ENCODE measurements around the gene CYP3A4. TPM values are rescaled to one million over a fixed set of nuclear protein-coding genes. Genes with fewer than 3 reads are reported as not detected.

Gene CYP3A4
- total RNA-seq, result 1 to 10 TPM in 1 of 4 donors, under 1 TPM in 1, not detected in 2; 0.22 to 1.5 TPM

- no peaks in the 10 kb centered on the region for H3K27me3 ChIP-seq
- no peak for DNase-seq (ENCODE audit: low spot score in 2 of 2)
- no peak for TF ChIP-seq CTCF (IDR thresholded peaks at IDR 0.05)
- TF ChIP-seq EP300 (IDR thresholded peaks at IDR 0.05), result no peak
- TF ChIP-seq POLR2A (IDR thresholded peaks at IDR 0.05), result no peak
- H3K9me3 ChIP-seq, result no peaks in the 10 kb centered on the region
- no peaks in the 10 kb centered on the region for H3K4me1 ChIP-seq
- no peaks in the 10 kb centered on the region for H3K36me3 ChIP-seq
- no peak within 1 kb of the TSS for H3K27ac ChIP-seq
- H3K4me3 ChIP-seq, result no peak within 1 kb of the TSS
These were observed at the start of gene CYP3A4 for GRCh38 chr7:99784007-99784406. CYP3A4 (minus strand) TSS chr7:99784184; CDS start chr7:99784081, 103 bp downstream.

- H3K9me3 ChIP-seq, result no peaks in the 10 kb centered on the region
- no peak for DNase-seq (ENCODE audit: low spot score in 2 of 2)
- TF ChIP-seq EP300 (IDR thresholded peaks at IDR 0.05) (no peak), CTCF (IDR thresholded peaks at IDR 0.05) (no peak), POLR2A (IDR thresholded peaks at IDR 0.05) (no peak)
- H3K27me3 ChIP-seq, result no peaks in the 10 kb centered on the region
- no peak overlapping the region for H3K27ac ChIP-seq
- H3K36me3 ChIP-seq, result no peaks in the 10 kb centered on the region
- H3K4me1 ChIP-seq, result peaks cover 0 to 6% (median 3%) of the 10 kb centered on the region in 4 donors
- WGBS, 2 donors, result 60 to 63% methylated on average over 8 of the region's 8 CpGs
- H3K4me3 ChIP-seq, result no peak overlapping the region
These were observed 49.4 kb upstream of the CYP3A4 start for GRCh38 chr7:99833289-99833877.

- H3K4me1 ChIP-seq, result no peaks in the 10 kb centered on the region
- H3K9me3 ChIP-seq, result no peaks in the 10 kb centered on the region
- H3K36me3 ChIP-seq, result no peaks in the 10 kb centered on the region
- H3K27me3 ChIP-seq, result no peaks in the 10 kb centered on the region
- DNase-seq (ENCODE audit: low spot score in 2 of 2), result no peak
- TF ChIP-seq POLR2A (IDR thresholded peaks at IDR 0.05) (no peak), CTCF (IDR thresholded peaks at IDR 0.05) (no peak), EP300 (IDR thresholded peaks at IDR 0.05) (no peak)
- H3K27ac ChIP-seq, result no peak overlapping the region
- H3K4me3 ChIP-seq, result no peak overlapping the region
These were observed 47.6 kb upstream of the CYP3A4 start for GRCh38 chr7:99831595-99831994.

GRCh38 chr7:99829524-99830160 lies 45.7 kb upstream of the CYP3A4 start:
- TF ChIP-seq EP300 (IDR thresholded peaks at IDR 0.05) (no peak), POLR2A (IDR thresholded peaks at IDR 0.05) (no peak), CTCF (IDR thresholded peaks at IDR 0.05) (no peak)
- Histone ChIP-seq H3K4me1 (peaks cover 0 to 14% (median 3%) of the 10 kb centered on the region in 4 donors), H3K4me3 (no peak overlapping the region), H3K36me3 (no peaks in the 10 kb centered on the region), H3K27ac (no peak overlapping the region), H3K27me3 (no peaks in the 10 kb centered on the region), H3K9me3 (no peaks in the 10 kb centered on the region)
- no peak for DNase-seq (ENCODE audit: low spot score in 2 of 2)
- WGBS, 2 donors, result 91 to 93% methylated on average over 1 of the region's 1 CpG

GRCh38 chr7:99828811-99829210 lies 44.8 kb upstream of the CYP3A4 start:
- no peaks in the 10 kb centered on the region for H3K27me3 ChIP-seq
- H3K4me1 ChIP-seq, result peaks cover 0 to 14% (median 3%) of the 10 kb centered on the region in 4 donors
- H3K9me3 ChIP-seq, result no peaks in the 10 kb centered on the region
- H3K36me3 ChIP-seq, result no peaks in the 10 kb centered on the region
- H3K27ac ChIP-seq, result no peak overlapping the region
- DNase-seq (ENCODE audit: low spot score in 2 of 2), result no peak
- no peak for TF ChIP-seq CTCF (IDR thresholded peaks at IDR 0.05)
- TF ChIP-seq EP300 (IDR thresholded peaks at IDR 0.05), result no peak
- no peak for TF ChIP-seq POLR2A (IDR thresholded peaks at IDR 0.05)
- H3K4me3 ChIP-seq, result no peak overlapping the region

All from tibial nerve (tissue), 4 donors.